ENCODE results near the gene FILIP1L. TPM values are rescaled to one million over a fixed set of nuclear protein-coding genes. Genes with fewer than 3 reads are reported as not detected.

FILIP1L gene
- total RNA-seq, 4 donors from 2014 or later: 87.1 to 115 (median 99.6) TPM

GRCh38 chr3:100120693-100121092 is 6.4 kb upstream of the FILIP1L start:
- no peak for TF ChIP-seq CTCF (IDR thresholded peaks at IDR 0.05 in 4 of 5, conservative IDR thresholded peaks at IDR 0.05 in 1 of 5)
- no peak for TF ChIP-seq POLR2A (IDR thresholded peaks at IDR 0.05)
- H3K4me3 ChIP-seq: no peak overlapping the region
- intact Hi-C loops (cut with DNase I; ENCODE audit: low total_unique reads) (loop anchor here (5.0 kb wide), 1 partner anchor 37 kb away; no protein-coding TSS in a partner anchor), in situ Hi-C loops (cut with MboI; ENCODE audit: low sequenced_read_pairs in 4 of 4) (no loop called here)
- no peaks in the 10 kb centered on the region for H3K27me3 ChIP-seq
- H3K4me1 ChIP-seq: peaks cover 53 to 63% of the 10 kb centered on the region in 2 donors
- peak overlapping the region; percentile 32 to 89 (median 77) for H3K27ac ChIP-seq
- no peaks in the 10 kb centered on the region for H3K9me3 ChIP-seq
- no peaks in the 10 kb centered on the region for H3K36me3 ChIP-seq
- peak; percentile 14 to 36 for ATAC-seq
- DNase-seq: peak in 1 of 2 donors; percentile 53

DNA sequence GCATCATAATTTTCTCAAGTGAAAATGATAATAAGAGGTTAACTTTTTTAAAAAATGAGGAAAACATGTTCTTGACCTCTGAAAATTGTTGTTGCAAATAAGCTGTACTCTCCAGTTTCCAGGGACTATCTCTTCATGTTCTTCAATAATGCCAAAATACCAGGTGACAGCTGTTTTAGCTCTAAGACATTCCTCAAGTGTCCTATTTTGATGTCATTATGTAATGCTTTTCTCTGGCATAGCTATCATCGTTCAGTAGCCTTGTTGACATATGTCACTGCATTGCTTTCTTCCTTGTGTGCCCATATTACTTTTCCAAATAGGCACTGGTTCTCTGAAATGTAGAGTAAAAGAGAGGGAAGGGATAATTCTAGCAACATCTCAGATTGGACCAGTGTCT is 5.7 kb upstream of the FILIP1L start:
- ATAC-seq: peak; percentile 67 to 74
- no peaks in the 10 kb centered on the region for H3K36me3 ChIP-seq
- peak overlapping the region in 1 of 4 donors; percentile 21 for H3K4me3 ChIP-seq
- no peaks in the 10 kb centered on the region for H3K9me3 ChIP-seq
- in situ Hi-C loops (cut with MboI; ENCODE audit: low sequenced_read_pairs in 4 of 4) (no loop called here), intact Hi-C loops (cut with DNase I; ENCODE audit: low total_unique reads) (loop anchor here (5.0 kb wide), 1 partner anchor 37 kb away; no protein-coding TSS in a partner anchor)
- peak overlapping the region; percentile 32 to 89 (median 77) for H3K27ac ChIP-seq
- H3K27me3 ChIP-seq: no peaks in the 10 kb centered on the region
- DNase-seq: no peak
- TF ChIP-seq POLR2A (IDR thresholded peaks at IDR 0.05): no peak
- TF ChIP-seq CTCF (IDR thresholded peaks at IDR 0.05 in 4 of 5, conservative IDR thresholded peaks at IDR 0.05 in 1 of 5): no peak
- H3K4me1 ChIP-seq: peaks cover 50 to 57% of the 10 kb centered on the region in 2 donors

GRCh38 chr3:100117093-100117492 is 2.8 kb upstream of the FILIP1L start:
- H3K4me1 ChIP-seq: peaks cover 35 to 49% of the 10 kb centered on the region in 2 donors
- DNase-seq: no peak
- intact Hi-C loops (cut with DNase I; ENCODE audit: low total_unique reads) (no loop called here), in situ Hi-C loops (cut with MboI; ENCODE audit: low sequenced_read_pairs in 4 of 4) (no loop called here)
- no peaks in the 10 kb centered on the region for H3K9me3 ChIP-seq
- H3K4me3 ChIP-seq: no peak overlapping the region
- H3K27ac ChIP-seq: peak overlapping the region in 3 of 4 donors; percentile 84 to 92 (median 84)
- no peaks in the 10 kb centered on the region for H3K36me3 ChIP-seq
- H3K27me3 ChIP-seq: no peaks in the 10 kb centered on the region
- ATAC-seq: no peak
- TF ChIP-seq CTCF (IDR thresholded peaks at IDR 0.05 in 4 of 5, conservative IDR thresholded peaks at IDR 0.05 in 1 of 5): no peak
- no peak for TF ChIP-seq POLR2A (IDR thresholded peaks at IDR 0.05)

GRCh38 chr3:100113723-100114412 is 433 bp downstream of the FILIP1L start:
- ATAC-seq: peak; percentile 16 to 48
- Histone ChIP-seq H3K27me3 (no peaks in the 10 kb centered on the region), H3K4me3 (peak overlapping the region; percentile 26 to 46 (median 34)), H3K36me3 (no peaks in the 10 kb centered on the region), H3K9me3 (no peaks in the 10 kb centered on the region), H3K27ac (peak overlapping the region; percentile 84 to 92 (median 86)), H3K4me1 (peaks cover 34 to 56% of the 10 kb centered on the region in 2 donors)
- TF ChIP-seq POLR2A (IDR thresholded peaks at IDR 0.05) (no peak), CTCF (IDR thresholded peaks at IDR 0.05 in 4 of 5, conservative IDR thresholded peaks at IDR 0.05 in 1 of 5) (no peak)
- DNase-seq: no peak
- intact Hi-C loops (cut with DNase I; ENCODE audit: low total_unique reads): loop anchor here (2.0 to 5.0 kb wide), 2 partner anchors 45 to 142 kb away; no protein-coding TSS in a partner anchor
- in situ Hi-C loops (cut with MboI; ENCODE audit: low sequenced_read_pairs in 4 of 4): no loop called here
